Stimulated activated memory B cell treated with anti-CD40 and anti-IgM and Interleukin-4, amounts not matched to agents 10 μg/mL and 1 μg/mL and 100 μg/mL, for 72 hours (primary cell): ENCODE measurements around the gene EZH1.
"Not testable (repeated sequence)": the region's sequence is repeated elsewhere in the genome, so short reads cannot be mapped to it uniquely, and the experiment has no call there.

ENCODE experiments used
- ATAC-seq: fragments of 150-1000 bp; cut with Tn5 transposase; 2 replicates; pipeline ENCODE4 v1.10.0; 2021
- H3K27ac Mint-ChIP-seq: one replicate; pipeline ENCODE4 v1.8.0; 2022; ENCODE audit warnings: mild to moderate bottlenecking, mixed read lengths
- H3K27me3 Mint-ChIP-seq: one replicate; pipeline ENCODE4 v1.8.0; 2022; ENCODE audit warnings: mixed read lengths
- H3K36me3 Mint-ChIP-seq: one replicate; pipeline ENCODE4 v1.8.0; 2022; ENCODE audit warnings: mixed read lengths
- H3K4me1 Mint-ChIP-seq: one replicate; pipeline ENCODE4 v1.8.0; 2022; ENCODE audit warnings: mixed read lengths
- H3K4me3 Mint-ChIP-seq: one replicate; pipeline ENCODE4 v1.8.0; 2022; ENCODE audit warnings: mild to moderate bottlenecking, moderate library complexity, mixed read lengths
- H3K9me3 Mint-ChIP-seq: one replicate; pipeline ENCODE4 v1.8.0; 2022; ENCODE audit warnings: mixed read lengths

EZH1 gene

GRCh38 chr17:42751628-42752027 is 6.8 kb upstream of the EZH1 start:
- peaks cover 9% of the 10 kb centered on the region for H3K27me3 Mint-ChIP-seq
- no peak overlapping the region for H3K27ac Mint-ChIP-seq
- no peaks in the 10 kb centered on the region for H3K36me3 Mint-ChIP-seq
- H3K9me3 Mint-ChIP-seq = no peaks in the 10 kb centered on the region
- no peaks in the 10 kb centered on the region for H3K4me1 Mint-ChIP-seq
- ATAC-seq = no peak
- H3K4me3 Mint-ChIP-seq = no peak overlapping the region

- H3K4me3 Mint-ChIP-seq = no peak overlapping the region
- H3K4me1 Mint-ChIP-seq = no peaks in the 10 kb centered on the region
- no peak overlapping the region for H3K27ac Mint-ChIP-seq
- no peak for ATAC-seq
- H3K27me3 Mint-ChIP-seq = peaks cover 3% of the 10 kb centered on the region
- H3K9me3 Mint-ChIP-seq = no peaks in the 10 kb centered on the region
- no peaks in the 10 kb centered on the region for H3K36me3 Mint-ChIP-seq
These were observed 6.0 kb upstream of the EZH1 start for GRCh38 chr17:42750739-42751344.

DNA sequence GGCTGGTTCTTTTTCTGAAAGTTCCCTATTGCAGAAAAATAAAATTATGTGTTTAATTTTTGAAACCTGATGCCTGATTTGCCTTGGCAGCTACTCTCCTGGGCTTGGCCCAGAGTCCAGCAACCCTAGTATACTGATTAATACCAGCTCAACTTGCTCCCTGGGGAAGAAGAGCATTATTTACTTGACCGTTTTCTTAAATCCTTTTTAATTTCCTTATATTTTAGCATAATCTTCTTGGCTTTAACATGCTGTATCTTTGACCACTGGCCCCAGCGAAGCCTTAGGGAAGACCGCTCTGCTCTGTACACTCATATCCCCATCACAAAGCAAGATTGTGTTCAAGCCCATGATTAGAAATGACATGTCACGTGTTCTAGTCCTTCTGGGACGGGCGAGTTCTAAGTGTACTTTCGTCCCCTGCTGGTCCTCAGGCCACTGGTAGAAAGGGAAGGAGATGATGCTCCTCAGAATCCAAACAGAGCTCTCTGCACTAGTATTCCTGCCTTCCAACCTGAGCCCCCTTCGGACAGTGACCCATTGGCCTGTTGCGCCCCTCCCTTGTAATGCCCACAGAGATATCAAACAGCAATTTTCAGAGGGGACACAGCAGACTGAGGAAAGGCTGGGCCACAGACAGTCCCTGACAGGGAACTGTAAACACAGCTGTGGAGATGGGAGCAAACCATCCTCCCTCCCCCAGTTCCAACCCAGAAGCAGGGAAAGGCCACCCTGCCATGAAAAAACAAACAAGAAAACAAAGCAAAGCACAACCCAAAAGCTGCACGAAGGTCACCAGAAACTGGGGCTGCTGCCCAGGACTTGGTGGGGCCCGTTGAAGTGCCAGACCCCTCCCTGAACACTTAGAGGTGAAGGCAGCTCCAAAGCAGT is 4.3 kb upstream of the EZH1 start:
- Mint-ChIP-seq H3K27me3 (no peaks in the 10 kb centered on the region), H3K4me3 (no peak overlapping the region)
- ATAC-seq = no peak

DNA sequence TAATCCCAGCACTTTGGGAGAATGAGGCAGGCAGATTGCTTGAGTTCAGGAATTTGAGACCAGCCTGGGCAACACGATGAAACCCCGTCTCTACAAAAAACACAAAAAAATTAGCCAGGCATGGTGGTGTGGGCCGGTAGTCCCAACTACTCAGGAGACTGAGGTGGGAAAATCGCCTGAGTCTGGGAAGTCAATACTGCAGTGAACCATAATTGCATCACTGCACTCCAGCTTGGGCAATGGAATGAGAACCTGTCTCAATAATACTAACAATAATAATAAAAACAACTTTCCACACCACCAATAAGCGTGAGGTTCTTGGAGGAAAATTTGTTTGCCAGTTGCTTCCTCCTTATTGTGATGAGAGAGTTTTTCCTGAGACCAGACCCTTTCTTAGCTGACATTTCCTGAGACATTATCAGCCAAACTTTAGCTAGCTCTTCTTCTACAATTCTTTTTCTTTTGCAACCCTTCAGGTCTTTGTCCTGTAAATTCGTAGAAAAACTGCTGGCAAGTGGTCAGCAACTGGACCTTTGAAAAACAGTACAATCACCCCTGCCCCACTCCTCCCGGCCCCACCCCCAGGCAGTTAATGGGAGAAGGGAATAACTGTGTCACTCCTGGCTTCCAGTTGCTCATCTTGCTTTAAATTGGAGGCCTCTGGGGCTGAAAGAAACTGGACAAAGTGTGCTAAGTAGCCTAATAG is 3.5 kb upstream of the EZH1 start:
- ATAC-seq = no peak
- no peak overlapping the region for H3K4me3 Mint-ChIP-seq
- H3K9me3 Mint-ChIP-seq = no peaks in the 10 kb centered on the region
- no peaks in the 10 kb centered on the region for H3K27me3 Mint-ChIP-seq
- H3K27ac Mint-ChIP-seq = no peak overlapping the region
- H3K4me1 Mint-ChIP-seq = peaks cover 15% of the 10 kb centered on the region
- no peaks in the 10 kb centered on the region for H3K36me3 Mint-ChIP-seq

More for the DNA sequence above, 4.3 kb upstream of the EZH1 start:
- Mint-ChIP-seq H3K36me3 (no peaks in the 10 kb centered on the region), H3K27ac (no peak overlapping the region), H3K9me3 (no peaks in the 10 kb centered on the region), H3K4me1 (peaks cover 7% of the 10 kb centered on the region)

- no peaks in the 10 kb centered on the region for H3K27me3 Mint-ChIP-seq
- no peaks in the 10 kb centered on the region for H3K9me3 Mint-ChIP-seq
- H3K4me1 Mint-ChIP-seq = peaks cover 28% of the 10 kb centered on the region
- peak; percentile 87 for ATAC-seq
- H3K27ac Mint-ChIP-seq = peak overlapping the region; percentile 88
- H3K36me3 Mint-ChIP-seq = no peaks in the 10 kb centered on the region
- peak overlapping the region; percentile 88 for H3K4me3 Mint-ChIP-seq
These were observed 496 bp downstream of the EZH1 start for GRCh38 chr17:42744283-42744805.

DNA sequence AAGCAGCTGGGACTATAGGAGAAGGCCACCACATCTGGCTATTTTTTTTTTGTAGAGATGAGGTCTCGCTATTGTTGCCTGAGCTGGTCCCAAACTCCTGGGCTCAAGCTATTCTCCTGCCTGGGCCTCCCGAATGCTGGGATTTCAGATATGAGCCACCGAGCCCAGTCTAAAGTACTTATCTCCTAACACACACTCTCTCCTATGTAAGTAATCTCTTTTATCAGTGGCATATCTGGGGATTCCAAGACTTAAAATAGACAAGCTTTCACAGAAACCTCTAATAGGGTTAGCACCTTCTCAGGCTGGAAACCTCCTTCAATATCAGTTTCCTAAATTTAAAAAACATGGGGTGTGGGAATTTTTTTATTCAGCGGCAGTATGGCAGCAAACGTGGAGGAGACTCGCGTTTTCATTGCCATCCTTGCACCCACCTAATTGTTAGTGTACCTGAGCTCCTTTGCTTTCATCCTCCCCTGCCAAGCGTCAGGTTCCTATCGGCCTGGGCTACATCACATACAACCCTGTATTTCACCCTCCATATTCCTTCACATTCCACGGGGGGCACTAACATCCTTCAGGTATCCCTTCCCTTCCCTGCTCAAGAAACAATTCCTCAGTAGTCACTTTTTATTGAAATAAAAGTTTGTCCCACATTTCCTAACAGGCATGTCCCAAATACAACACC is 1.1 kb downstream of the EZH1 start:
- Mint-ChIP-seq H3K4me3 (peak overlapping the region; percentile 88), H3K4me1 (peaks cover 28% of the 10 kb centered on the region), H3K36me3 (no peaks in the 10 kb centered on the region), H3K27me3 (no peaks in the 10 kb centered on the region), H3K27ac (peak overlapping the region; percentile 88), H3K9me3 (no peaks in the 10 kb centered on the region)
- no peak for ATAC-seq

DNA sequence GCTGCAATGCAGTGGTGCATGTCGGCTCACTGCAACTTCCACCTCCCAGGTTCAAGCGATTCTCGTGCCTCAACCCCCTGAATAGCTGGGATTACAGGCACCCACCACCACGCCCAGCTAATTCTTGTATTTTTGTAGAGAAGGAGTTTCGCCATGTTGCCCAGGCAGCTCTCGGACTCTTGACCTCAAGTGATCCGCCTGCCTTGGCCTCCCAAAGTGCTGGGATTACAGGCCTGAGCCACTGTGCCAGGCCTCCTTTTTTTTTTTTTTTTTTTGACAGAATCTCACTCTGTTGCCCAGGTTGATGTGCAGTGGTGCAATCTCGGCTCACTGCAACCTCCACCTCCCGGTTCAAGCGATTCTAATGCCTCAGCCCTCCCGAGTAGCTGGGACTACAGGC is 1.9 kb downstream of the EZH1 start:
- Mint-ChIP-seq H3K4me1 (peaks cover 28% of the 10 kb centered on the region), H3K27ac (peak overlapping the region; percentile 51)
- not testable (repeated sequence) for H3K9me3 Mint-ChIP-seq, H3K4me3 Mint-ChIP-seq, H3K36me3 Mint-ChIP-seq, H3K27me3 Mint-ChIP-seq, ATAC-seq

- Mint-ChIP-seq H3K4me1 (peaks cover 31% of the 10 kb centered on the region), H3K27ac (no peak overlapping the region), H3K27me3 (no peaks in the 10 kb centered on the region), H3K36me3 (no peaks in the 10 kb centered on the region), H3K4me3 (no peak overlapping the region), H3K9me3 (no peaks in the 10 kb centered on the region)
- ATAC-seq = no peak
These were observed 4.1 kb downstream of the EZH1 start for GRCh38 chr17:42740699-42741098.

DNA sequence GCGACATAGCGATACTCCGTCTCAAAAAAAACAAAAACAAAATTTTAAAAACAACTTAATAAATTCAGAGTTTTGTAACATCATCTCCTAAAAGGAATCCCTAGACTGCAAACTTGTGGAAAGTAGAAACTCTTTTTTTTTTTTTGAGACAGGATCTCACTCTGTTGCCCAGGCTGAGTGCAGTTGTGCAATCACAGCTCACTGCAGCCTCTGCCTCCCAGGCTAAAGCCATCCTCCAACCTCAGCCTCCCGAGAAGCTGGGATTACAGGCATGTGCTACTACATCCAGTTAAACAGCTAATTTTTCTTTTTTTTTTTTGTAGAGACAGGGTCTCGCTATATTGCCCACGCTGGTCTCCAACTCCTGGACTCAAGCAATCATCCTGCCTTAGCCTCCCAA is 19.7 kb downstream of the EZH1 start:
- Mint-ChIP-seq H3K27me3 (no peaks in the 10 kb centered on the region), H3K4me3 (no peak overlapping the region), H3K27ac (no peak overlapping the region), H3K36me3 (peaks cover 34% of the 10 kb centered on the region), H3K9me3 (no peaks in the 10 kb centered on the region), H3K4me1 (no peaks in the 10 kb centered on the region)
- no peak for ATAC-seq

GRCh38 chr17:42723636-42724035 is 21.2 kb downstream of the EZH1 start:
- Mint-ChIP-seq H3K9me3 (no peaks in the 10 kb centered on the region), H3K36me3 (peaks cover 39% of the 10 kb centered on the region), H3K4me3 (no peak overlapping the region), H3K4me1 (no peaks in the 10 kb centered on the region), H3K27me3 (no peaks in the 10 kb centered on the region), H3K27ac (no peak overlapping the region)
- no peak for ATAC-seq

GRCh38 chr17:42720996-42721583 is 23.8 kb downstream of the EZH1 start:
- H3K9me3 Mint-ChIP-seq = no peaks in the 10 kb centered on the region
- no peak overlapping the region for H3K4me3 Mint-ChIP-seq
- ATAC-seq = peak; percentile 80
- no peak overlapping the region for H3K27ac Mint-ChIP-seq
- H3K27me3 Mint-ChIP-seq = no peaks in the 10 kb centered on the region
- peaks cover 53% of the 10 kb centered on the region for H3K36me3 Mint-ChIP-seq
- no peaks in the 10 kb centered on the region for H3K4me1 Mint-ChIP-seq

DNA sequence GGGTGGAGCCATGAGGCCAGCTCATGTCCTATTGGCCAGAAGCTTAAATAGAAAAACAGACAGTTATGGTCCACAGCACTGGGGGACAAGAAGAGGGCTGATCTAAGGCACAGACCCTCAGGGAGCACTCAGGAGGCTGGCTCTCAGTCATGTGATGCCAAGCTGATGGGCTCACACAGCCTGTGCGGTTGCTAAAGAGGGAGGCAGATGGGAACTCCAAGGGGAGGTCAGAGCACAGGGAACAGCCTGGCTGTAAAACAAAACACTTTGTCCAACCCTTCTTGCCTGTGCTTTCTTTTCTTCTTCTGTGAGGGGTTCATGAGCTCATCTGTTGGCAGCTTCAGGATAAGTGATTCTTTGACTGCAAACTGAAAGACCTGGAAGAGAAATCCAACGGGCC is 35.3 kb downstream of the EZH1 start:
- Mint-ChIP-seq H3K27me3 (no peaks in the 10 kb centered on the region), H3K9me3 (no peaks in the 10 kb centered on the region), H3K36me3 (peaks cover 66% of the 10 kb centered on the region), H3K4me1 (peaks cover 34% of the 10 kb centered on the region), H3K4me3 (no peak overlapping the region), H3K27ac (no peak overlapping the region)
- ATAC-seq = no peak

GRCh38 chr17:42708588-42708987 is 36.3 kb downstream of the EZH1 start:
- no peaks in the 10 kb centered on the region for H3K27me3 Mint-ChIP-seq
- H3K36me3 Mint-ChIP-seq = peaks cover 70% of the 10 kb centered on the region
- no peak overlapping the region for H3K4me3 Mint-ChIP-seq
- no peak for ATAC-seq
- no peaks in the 10 kb centered on the region for H3K9me3 Mint-ChIP-seq
- no peak overlapping the region for H3K27ac Mint-ChIP-seq
- peaks cover 44% of the 10 kb centered on the region for H3K4me1 Mint-ChIP-seq

DNA sequence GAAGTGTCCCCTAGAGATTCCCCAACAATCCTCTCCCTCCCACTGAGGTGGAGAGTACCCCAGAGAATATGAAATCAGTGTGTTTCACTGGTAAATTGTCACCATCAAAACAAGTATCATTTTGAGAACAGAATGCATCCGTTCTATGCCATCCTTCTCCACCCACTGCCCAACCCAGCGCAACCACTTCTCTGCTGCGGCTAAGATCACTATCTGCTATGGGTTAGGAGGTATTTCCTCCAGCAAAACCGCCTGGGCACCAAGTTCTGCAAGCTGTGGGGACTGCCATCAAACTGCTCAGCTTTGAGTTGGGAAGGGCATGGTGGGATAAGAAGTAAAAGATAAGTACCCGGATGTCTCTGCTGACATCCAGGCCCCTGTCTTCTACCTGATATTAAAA is 38.1 kb downstream of the EZH1 start:
- Mint-ChIP-seq H3K4me3 (no peak overlapping the region), H3K4me1 (peaks cover 60% of the 10 kb centered on the region), H3K9me3 (no peaks in the 10 kb centered on the region), H3K36me3 (peaks cover 72% of the 10 kb centered on the region), H3K27ac (peak overlapping the region; percentile 79), H3K27me3 (no peaks in the 10 kb centered on the region)
- ATAC-seq = peak; percentile 50
